ENCODE measurements around the gene SUN5. TPM values are rescaled to one million over a fixed set of nuclear protein-coding genes. Genes with fewer than 3 reads are reported as not detected.
"Not testable (repeated sequence)": the region's sequence is repeated elsewhere in the genome, so short reads cannot be mapped to it uniquely, and the experiment has no call there.

SUN5 gene
- total RNA-seq, 2 donors from 2014 or later, result not detected

DNA sequence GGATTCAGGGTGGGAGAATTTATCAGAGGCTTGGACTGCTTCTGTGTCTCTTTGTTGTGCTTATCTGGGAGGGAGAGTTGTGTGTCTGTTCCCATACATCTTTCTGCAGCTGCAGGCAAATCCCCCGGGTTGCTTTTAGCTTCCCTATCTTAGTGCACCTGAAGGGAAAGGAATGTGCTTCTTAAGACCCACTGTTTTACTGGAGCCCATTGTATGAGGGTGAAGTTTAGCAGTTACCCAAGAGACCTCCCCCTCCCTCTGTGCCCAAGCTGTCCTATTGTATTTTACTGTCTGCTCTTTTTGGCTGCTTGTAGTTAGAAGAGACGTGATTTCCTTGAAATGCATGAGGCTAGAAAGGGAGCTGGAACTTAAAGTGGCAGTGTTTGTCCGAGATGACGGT is 53.7 kb downstream of the SUN5 start:
- H3K4me3 Mint-ChIP-seq; H3K36me3 Mint-ChIP-seq; ATAC-seq; DNase-seq (ENCODE audit: low spot score); H3K9me3 Mint-ChIP-seq; H3K27me3 Mint-ChIP-seq; H3K27ac Mint-ChIP-seq; H3K4me1 Mint-ChIP-seq (ENCODE audit: low read depth in 2 of 2): not testable (repeated sequence)

DNA sequence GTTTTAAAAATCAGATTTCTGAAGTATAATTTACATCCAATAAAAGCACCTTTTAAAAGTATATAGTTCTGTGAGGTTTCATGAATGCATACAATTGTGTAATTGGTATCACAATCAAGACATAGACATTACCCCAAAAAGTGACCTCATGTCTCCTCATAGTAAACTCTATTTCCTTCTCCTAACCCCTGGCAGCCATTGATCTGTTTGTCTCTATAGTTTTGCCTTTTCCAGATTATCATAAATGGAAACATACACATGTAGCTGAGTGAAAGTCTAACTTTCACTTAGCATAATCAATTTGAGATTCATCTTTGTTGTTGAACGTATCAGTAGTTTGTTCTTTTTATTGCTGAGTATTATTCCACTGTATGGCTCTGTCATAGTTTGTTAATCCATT is 57.6 kb downstream of the SUN5 start:
- DNase-seq (ENCODE audit: low spot score) (no peak), ATAC-seq (no peak)
- no peak overlapping the region for H3K27ac Mint-ChIP-seq
- H3K4me1 Mint-ChIP-seq (ENCODE audit: low read depth in 2 of 2), result no peaks in the 10 kb centered on the region
- no peaks in the 10 kb centered on the region for H3K36me3 Mint-ChIP-seq
- H3K4me3 Mint-ChIP-seq, result no peak overlapping the region
- H3K27me3 Mint-ChIP-seq, result no peaks in the 10 kb centered on the region
- H3K9me3 Mint-ChIP-seq, result no peaks in the 10 kb centered on the region

DNA sequence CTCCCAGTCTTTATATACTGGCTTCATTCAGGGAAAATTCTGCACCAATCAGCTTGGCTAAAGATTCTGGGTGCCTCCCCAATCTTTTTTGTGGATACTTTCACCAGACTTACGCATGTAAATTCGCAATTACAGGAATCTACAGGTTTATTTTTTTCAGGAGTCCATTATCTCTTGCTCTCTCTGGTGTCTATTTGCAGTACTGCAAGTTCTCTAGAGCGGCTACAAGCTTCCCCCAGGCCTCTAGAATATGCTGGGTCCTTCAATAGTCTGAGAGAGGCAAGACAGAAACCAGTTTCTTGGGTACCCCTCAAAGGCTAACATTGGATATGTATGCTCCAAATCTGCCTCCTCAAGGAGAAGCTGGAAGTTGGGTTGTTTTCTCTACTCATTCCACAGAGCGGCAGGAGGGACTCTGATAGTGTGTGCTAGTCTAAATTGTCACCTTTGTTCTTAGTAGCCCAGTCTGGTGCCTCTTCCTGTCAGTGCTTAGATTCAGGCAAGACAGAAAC is 58.5 kb downstream of the SUN5 start:
- H3K36me3 Mint-ChIP-seq, result no peaks in the 10 kb centered on the region
- H3K27ac Mint-ChIP-seq, result no peak overlapping the region
- ATAC-seq, result no peak
- H3K9me3 Mint-ChIP-seq, result no peaks in the 10 kb centered on the region
- H3K4me3 Mint-ChIP-seq, result no peak overlapping the region
- DNase-seq (ENCODE audit: low spot score), result no peak
- H3K4me1 Mint-ChIP-seq (ENCODE audit: low read depth in 2 of 2), result no peaks in the 10 kb centered on the region
- no peaks in the 10 kb centered on the region for H3K27me3 Mint-ChIP-seq

DNA sequence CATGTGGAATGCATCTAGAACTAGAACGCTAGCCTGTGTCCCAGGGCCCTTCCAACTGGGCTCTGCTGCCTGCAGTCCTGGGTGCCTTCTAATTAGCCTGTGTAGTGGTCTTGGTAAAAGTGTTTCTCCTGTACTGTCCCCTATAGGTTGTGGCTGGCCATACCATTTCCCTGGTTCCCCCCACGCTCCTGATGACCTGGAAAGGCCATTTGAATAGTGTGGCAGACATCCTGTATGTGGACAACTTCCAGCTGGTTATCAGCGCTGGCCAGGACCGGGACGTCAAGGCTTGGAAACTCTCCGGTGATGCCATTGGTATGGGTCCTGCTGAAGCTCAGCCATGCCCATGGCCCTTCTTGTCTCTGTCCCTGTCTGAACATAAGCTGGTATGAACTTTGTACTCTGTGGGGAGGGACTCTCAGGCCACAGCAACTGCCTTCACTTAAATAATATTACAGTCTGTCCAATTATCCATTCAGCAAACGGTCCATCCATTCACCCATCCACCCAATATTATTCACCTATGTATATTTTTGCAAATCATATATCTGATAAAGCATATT is 60.7 kb downstream of the SUN5 start:
- H3K4me3 Mint-ChIP-seq, result no peak overlapping the region
- H3K4me1 Mint-ChIP-seq (ENCODE audit: low read depth in 2 of 2), result no peaks in the 10 kb centered on the region
- H3K9me3 Mint-ChIP-seq, result no peaks in the 10 kb centered on the region
- H3K27me3 Mint-ChIP-seq, result peaks cover 0 to 2% of the 10 kb centered on the region in 2 donors
- no peak for ATAC-seq
- H3K27ac Mint-ChIP-seq, result no peak overlapping the region
- no peak for DNase-seq (ENCODE audit: low spot score)
- no peaks in the 10 kb centered on the region for H3K36me3 Mint-ChIP-seq

DNA sequence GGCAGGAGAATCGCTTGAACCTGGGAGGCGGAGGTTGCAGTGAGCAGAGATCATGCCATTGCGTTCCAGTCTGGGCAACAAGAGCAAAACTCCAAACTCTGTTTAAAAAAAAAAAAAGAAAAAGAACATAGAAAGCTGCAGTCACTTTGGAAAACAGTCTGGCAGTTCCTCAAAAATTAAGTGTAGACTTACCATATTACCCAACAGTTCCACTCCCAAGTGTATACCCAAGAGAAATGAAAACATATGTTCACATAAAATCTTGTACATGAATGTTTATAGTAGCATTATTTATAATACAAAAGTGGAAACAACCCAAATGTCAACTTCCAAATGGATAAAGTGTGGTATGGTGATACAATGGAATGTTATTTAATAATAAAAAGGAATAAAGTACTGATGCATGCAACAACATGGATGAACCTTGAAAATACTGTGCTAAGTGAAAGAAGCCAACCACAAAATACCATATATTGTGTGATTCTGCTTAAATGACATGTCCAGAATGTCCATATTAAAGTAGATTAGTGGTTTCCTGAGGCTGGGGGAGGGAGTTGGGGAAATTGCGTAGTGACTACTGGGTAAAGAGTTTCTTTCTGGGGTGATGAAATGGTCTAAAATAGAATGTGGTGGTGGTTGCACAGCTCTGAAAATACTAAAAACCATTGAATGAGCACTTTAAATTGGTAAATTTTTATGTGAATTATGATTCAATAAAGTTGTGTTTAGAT is 62.9 kb downstream of the SUN5 start:
- ATAC-seq (no peak), DNase-seq (ENCODE audit: low spot score) (no peak)
- Mint-ChIP-seq H3K4me3 (no peak overlapping the region), H3K27me3 (peaks cover 0 to 2% of the 10 kb centered on the region in 2 donors), H3K36me3 (no peaks in the 10 kb centered on the region), H3K4me1 (ENCODE audit: low read depth in 2 of 2) (no peaks in the 10 kb centered on the region), H3K9me3 (no peaks in the 10 kb centered on the region), H3K27ac (no peak overlapping the region)

DNA sequence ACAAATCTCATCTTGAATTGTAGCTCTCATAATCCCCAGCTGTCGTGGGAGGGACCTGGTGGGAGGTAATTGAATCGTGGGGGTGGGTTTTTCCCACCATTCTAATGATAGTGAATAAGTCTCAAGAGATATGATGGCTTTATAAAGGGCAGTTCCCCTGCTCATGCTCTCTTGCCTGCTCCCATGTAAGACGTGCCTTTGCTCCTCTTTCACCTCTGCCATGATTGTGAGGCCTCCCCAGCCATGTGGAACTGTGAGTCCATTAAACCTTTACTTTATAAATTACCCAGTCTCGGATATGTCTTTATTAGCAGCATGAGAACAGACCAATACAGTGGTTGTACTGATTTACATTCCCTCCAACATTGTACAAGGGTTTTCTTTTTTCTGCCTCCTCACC is 69.7 kb downstream of the SUN5 start:
- H3K4me1 Mint-ChIP-seq (ENCODE audit: low read depth in 2 of 2), result no peaks in the 10 kb centered on the region
- no peak overlapping the region for H3K27ac Mint-ChIP-seq
- H3K9me3 Mint-ChIP-seq, result no peaks in the 10 kb centered on the region
- DNase-seq (ENCODE audit: low spot score), result no peak
- no peak overlapping the region for H3K4me3 Mint-ChIP-seq
- ATAC-seq, result no peak
- no peaks in the 10 kb centered on the region for H3K27me3 Mint-ChIP-seq
- H3K36me3 Mint-ChIP-seq, result no peaks in the 10 kb centered on the region

Other genes with a start within 250 kb of the SUN5 start
- gene DNMT3B, start 242.0 kb downstream of the SUN5 start, total RNA-seq, result 1 to 10 TPM in 1 of 2 donors, under 1 TPM in 1; 0.81 to 2.2 TPM
- 100 to 1,000 TPM; 122 to 142 TPM for gene MAPRE1, start 184.5 kb downstream of the SUN5 start, total RNA-seq
- gene EFCAB8, start 145.5 kb downstream of the SUN5 start, total RNA-seq, result 1 to 10 TPM in 1 of 2 donors, under 1 TPM in 1; 0.78 to 3.1 TPM
- not detected for gene BPIFB2, start 3.3 kb upstream of the SUN5 start, total RNA-seq
- gene BPIFB6, start 27.2 kb upstream of the SUN5 start, total RNA-seq, result not detected
- gene BPIFB3, start 49.5 kb upstream of the SUN5 start, total RNA-seq, result not detected
- not detected for gene BPIFB4, start 75.2 kb upstream of the SUN5 start, total RNA-seq
- gene BPIFA2, start 163.7 kb upstream of the SUN5 start, total RNA-seq, result not detected
- not detected for gene BPIFA3, start 212.9 kb upstream of the SUN5 start, total RNA-seq
- gene BPIFA1, start 231.6 kb upstream of the SUN5 start, total RNA-seq, result not detected